SK-N-SH (cell line): ENCODE results near the gene AUTS2.

Experiments used
- CTCF ChIP-seq: fragments of 200-600 bp; sonication (generic); IDR thresholded peaks from 2 replicates; pipeline ENCODE4 v1.6.1; 2017; ENCODE audit warnings: antibody characterized with exemption, mild to moderate bottlenecking, moderate library complexity
- EP300 ChIP-seq, 2 experiments: IDR thresholded peaks; 2 replicates each; pipeline versions ENCODE4 v1.4.0 to v1.6.1; 2012; ENCODE audit warnings: borderline replicate concordance in 1 of 2, low read depth in 1 of 2, low read length in 1 of 2
- EZH2phosphoT487 ChIP-seq: fragments of 200-600 bp; sonication (generic); IDR thresholded peaks from 2 replicates; pipeline ENCODE4 v1.6.1; 2017; ENCODE audit warnings: low read depth, mixed run types, mild to moderate bottlenecking, antibody characterized with exemption, moderate library complexity, borderline replicate concordance
- FOXJ3 ChIP-seq: sonication (generic); formaldehyde crosslinking; IDR thresholded peaks from 2 replicates; pipeline ENCODE4 v1.5.1; 2020; ENCODE audit warnings: mild to moderate bottlenecking, missing genetic modification reagents
- RAD21 ChIP-seq: IDR thresholded peaks from 2 replicates; pipeline ENCODE4 v1.6.1; 2012; ENCODE audit warnings: mild to moderate bottlenecking, low read length
- RXRA ChIP-seq: IDR thresholded peaks from 2 replicates; pipeline ENCODE4 v1.4.0; 2012; ENCODE audit warnings: low read depth, mild to moderate bottlenecking, borderline replicate concordance
- SIN3A ChIP-seq: IDR thresholded peaks from 2 replicates; pipeline ENCODE4 v1.6.1; 2012; ENCODE audit warnings: low read depth, mild to moderate bottlenecking, low read length, moderate library complexity, borderline replicate concordance
- SMC3 ChIP-seq: IDR thresholded peaks from 2 replicates; pipeline ENCODE4 v1.6.1; 2012; ENCODE audit warnings: low read depth, low read length, improper control_type of control experiment
- TAF1 ChIP-seq: IDR thresholded peaks from 2 replicates; pipeline ENCODE4 v1.6.1; 2012; ENCODE audit warnings: low read depth, mild to moderate bottlenecking, low read length, moderate library complexity, borderline replicate concordance
- USF1 ChIP-seq: IDR thresholded peaks from 2 replicates; pipeline ENCODE4 v1.4.0; 2012; ENCODE audit warnings: low read depth, borderline replicate concordance
- YY1 ChIP-seq: IDR thresholded peaks from 2 replicates; pipeline ENCODE4 v1.4.0; 2012; ENCODE audit warnings: low read depth, mild to moderate bottlenecking
- TF ChIP-seq, protein P1 (sequence below): IDR thresholded peaks from 2 replicates; pipeline ENCODE4 v1.4.0; 2012; ENCODE audit warnings: low read depth
- TF ChIP-seq, protein P2 (sequence below): IDR thresholded peaks from 2 replicates; pipeline ENCODE4; 2012
- TF ChIP-seq, protein P3 (sequence below): IDR thresholded peaks from 2 replicates; pipeline ENCODE4 v1.6.1; 2012; ENCODE audit warnings: mild to moderate bottlenecking, low read depth, low read length, moderate library complexity

- TF ChIP-seq YY1 (no peak), CTCF (no peak), EP300 (IDR thresholded peaks at IDR 0.05; ENCODE audit: borderline replicate concordance in 1 of 2, low read depth in 1 of 2, low read length in 1 of 2) (no peak), SIN3A (no peak), SMC3 (no peak), EZH2phosphoT487 (no peak), RXRA (no peak), FOXJ3 (CRISPR knock-in tag) (no peak), TAF1 (no peak), RAD21 (no peak), USF1 (no peak)
- TF ChIP-seq, protein P1, sequence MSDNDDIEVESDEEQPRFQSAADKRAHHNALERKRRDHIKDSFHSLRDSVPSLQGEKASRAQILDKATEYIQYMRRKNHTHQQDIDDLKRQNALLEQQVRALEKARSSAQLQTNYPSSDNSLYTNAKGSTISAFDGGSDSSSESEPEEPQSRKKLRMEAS: no peak
- TF ChIP-seq, protein P2, sequence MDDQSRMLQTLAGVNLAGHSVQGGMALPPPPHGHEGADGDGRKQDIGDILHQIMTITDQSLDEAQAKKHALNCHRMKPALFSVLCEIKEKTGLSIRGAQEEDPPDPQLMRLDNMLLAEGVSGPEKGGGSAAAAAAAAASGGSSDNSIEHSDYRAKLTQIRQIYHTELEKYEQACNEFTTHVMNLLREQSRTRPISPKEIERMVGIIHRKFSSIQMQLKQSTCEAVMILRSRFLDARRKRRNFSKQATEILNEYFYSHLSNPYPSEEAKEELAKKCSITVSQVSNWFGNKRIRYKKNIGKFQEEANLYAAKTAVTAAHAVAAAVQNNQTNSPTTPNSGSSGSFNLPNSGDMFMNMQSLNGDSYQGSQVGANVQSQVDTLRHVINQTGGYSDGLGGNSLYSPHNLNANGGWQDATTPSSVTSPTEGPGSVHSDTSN: no peak
- TF ChIP-seq, protein P3, sequence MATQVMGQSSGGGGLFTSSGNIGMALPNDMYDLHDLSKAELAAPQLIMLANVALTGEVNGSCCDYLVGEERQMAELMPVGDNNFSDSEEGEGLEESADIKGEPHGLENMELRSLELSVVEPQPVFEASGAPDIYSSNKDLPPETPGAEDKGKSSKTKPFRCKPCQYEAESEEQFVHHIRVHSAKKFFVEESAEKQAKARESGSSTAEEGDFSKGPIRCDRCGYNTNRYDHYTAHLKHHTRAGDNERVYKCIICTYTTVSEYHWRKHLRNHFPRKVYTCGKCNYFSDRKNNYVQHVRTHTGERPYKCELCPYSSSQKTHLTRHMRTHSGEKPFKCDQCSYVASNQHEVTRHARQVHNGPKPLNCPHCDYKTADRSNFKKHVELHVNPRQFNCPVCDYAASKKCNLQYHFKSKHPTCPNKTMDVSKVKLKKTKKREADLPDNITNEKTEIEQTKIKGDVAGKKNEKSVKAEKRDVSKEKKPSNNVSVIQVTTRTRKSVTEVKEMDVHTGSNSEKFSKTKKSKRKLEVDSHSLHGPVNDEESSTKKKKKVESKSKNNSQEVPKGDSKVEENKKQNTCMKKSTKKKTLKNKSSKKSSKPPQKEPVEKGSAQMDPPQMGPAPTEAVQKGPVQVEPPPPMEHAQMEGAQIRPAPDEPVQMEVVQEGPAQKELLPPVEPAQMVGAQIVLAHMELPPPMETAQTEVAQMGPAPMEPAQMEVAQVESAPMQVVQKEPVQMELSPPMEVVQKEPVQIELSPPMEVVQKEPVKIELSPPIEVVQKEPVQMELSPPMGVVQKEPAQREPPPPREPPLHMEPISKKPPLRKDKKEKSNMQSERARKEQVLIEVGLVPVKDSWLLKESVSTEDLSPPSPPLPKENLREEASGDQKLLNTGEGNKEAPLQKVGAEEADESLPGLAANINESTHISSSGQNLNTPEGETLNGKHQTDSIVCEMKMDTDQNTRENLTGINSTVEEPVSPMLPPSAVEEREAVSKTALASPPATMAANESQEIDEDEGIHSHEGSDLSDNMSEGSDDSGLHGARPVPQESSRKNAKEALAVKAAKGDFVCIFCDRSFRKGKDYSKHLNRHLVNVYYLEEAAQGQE: peak; percentile 82
These were observed 124.6 kb downstream of the AUTS2 start for GRCh38 chr7:69722843-69723242.
